ENCODE measurements around the gene RIN3.

DNA sequence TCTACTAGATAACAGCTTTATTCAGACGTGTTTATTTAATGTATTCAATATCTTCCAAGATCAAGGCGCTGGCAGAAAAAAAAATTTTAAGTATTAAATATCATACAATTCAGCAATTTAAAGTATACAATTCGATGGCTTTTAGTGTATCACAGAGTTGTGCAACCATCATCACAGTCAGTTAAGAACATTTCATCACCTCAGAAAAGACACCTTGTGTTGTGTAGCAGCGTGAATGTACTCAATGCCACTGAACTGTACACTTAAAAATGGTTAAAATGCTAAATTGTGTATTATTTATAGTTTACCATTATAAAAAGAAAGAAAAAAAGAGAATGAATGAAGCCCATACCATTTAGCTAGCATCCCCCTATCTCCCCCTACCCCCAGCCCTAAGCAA is 96.4 kb downstream of the RIN3 start:
- TF ChIP-seq, protein P1, sequence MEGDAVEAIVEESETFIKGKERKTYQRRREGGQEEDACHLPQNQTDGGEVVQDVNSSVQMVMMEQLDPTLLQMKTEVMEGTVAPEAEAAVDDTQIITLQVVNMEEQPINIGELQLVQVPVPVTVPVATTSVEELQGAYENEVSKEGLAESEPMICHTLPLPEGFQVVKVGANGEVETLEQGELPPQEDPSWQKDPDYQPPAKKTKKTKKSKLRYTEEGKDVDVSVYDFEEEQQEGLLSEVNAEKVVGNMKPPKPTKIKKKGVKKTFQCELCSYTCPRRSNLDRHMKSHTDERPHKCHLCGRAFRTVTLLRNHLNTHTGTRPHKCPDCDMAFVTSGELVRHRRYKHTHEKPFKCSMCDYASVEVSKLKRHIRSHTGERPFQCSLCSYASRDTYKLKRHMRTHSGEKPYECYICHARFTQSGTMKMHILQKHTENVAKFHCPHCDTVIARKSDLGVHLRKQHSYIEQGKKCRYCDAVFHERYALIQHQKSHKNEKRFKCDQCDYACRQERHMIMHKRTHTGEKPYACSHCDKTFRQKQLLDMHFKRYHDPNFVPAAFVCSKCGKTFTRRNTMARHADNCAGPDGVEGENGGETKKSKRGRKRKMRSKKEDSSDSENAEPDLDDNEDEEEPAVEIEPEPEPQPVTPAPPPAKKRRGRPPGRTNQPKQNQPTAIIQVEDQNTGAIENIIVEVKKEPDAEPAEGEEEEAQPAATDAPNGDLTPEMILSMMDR (conservative IDR thresholded peaks at IDR 0.05), result no peak
- TF ChIP-seq EZH2 (IDR thresholded peaks at IDR 0.05; ENCODE audit: low read depth), result no peak
